Activated T-cell treated with anti-CD3 and anti-CD28 coated beads for 48 hours (primary cell): Measurements from ENCODE around the gene XIRP2.
"Not testable (repeated sequence)": the region's sequence is repeated elsewhere in the genome, so short reads cannot be mapped to it uniquely, and the experiment has no call there.

ENCODE experiments used
- DNase-seq: peaks from one replicate; pipeline ENCODE4 v3.0.0-alpha.2; 2020; ENCODE audit warnings: low read depth

The XIRP2 gene

GRCh38 chr2:166932032-166932431, 43.8 kb downstream of the XIRP2 start:
- DNase-seq = no peak

GRCh38 chr2:166934817-166935216, 46.5 kb downstream of the XIRP2 start:
- DNase-seq = no peak

DNA sequence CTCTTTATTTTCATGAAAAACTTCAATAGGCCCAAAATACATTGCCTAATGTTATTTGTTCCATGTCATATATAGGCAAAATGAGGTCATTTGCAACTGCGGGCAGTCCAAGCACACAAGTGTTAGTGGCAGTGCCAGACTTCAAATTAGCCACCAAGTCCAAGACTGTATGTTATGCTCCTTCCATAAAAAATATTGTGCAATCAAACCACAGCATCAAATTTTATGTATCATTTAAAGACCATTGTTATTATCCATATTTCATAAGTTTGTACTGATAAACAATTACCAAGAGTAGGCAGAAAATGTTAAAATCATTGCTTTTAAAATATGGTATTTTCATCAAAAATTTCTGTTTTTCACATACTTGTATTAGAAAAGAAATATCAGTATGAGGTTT, 54.1 kb downstream of the XIRP2 start:
- DNase-seq = no peak

DNA sequence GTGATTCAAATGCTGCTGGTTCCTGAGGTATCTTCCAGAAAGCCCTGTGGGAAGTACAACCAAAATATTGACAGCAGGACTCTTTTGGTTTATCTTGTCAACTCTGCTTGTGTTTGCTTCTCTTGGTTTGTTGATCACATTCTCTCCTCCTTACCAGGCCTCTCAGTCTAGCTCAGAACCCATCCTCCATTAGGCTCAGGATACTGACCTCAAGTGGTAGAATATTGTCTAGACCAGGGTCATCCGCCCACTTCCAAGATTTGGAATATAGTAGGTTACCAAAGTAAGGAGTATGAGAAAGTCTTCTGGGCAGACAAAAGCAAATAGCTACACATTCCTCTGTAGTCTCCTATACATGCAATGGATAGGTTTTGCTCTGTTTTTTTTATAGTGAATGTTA, 56.6 kb downstream of the XIRP2 start:
- no peak for DNase-seq

GRCh38 chr2:166957686-166958085, 69.4 kb downstream of the XIRP2 start:
- no peak for DNase-seq

- no peak for DNase-seq
Observed at GRCh38 chr2:166958986-166959481, 70.8 kb downstream of the XIRP2 start.

DNA sequence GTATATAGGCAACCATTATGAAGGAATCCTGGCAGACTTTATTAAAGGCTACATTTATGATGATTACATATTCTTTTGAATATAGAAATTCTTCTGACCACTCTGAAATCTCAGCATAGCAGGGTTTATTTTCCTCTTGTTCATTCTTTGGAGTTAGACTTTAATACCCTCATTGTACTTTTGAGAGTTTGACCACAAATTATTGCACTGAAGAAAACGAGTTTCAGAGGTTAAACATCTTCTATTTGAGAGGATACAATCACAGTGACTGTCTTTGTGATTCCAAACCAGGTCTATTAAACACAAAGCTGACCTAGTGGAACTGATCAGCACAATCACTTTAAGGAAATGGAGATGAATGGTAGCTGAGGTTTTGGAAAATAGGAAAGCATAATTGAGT, 71.3 kb downstream of the XIRP2 start:
- DNase-seq = no peak

DNA sequence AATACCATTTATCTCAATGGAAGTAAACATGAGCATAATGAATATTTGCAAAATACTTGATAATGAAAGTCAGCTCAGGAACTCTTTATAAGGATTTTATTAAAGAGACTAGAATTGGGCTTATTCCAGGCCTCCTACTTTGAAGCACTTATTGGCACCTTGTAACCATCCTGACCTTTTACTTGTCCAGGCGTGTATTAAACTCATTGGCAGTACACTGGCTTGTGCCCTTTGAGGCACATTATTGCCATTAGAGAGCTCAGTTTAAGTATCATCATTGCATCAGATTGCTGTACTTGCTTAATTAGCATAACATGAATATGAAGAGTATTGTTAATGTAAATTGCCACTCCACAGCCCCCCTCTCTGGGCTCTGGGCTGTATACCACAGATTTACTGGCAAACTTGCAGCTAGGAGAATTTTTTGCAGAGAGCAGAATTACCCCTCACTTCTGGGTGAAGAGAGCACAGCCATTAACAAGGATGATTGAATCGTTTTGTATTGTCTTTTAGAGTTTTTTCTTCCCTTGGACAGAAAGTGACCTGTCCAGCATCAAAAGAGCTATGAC, 72.5 kb downstream of the XIRP2 start:
- DNase-seq = no peak

- DNase-seq = no peak
Observed at GRCh38 chr2:166961933-166962332, 73.7 kb downstream of the XIRP2 start.

DNA sequence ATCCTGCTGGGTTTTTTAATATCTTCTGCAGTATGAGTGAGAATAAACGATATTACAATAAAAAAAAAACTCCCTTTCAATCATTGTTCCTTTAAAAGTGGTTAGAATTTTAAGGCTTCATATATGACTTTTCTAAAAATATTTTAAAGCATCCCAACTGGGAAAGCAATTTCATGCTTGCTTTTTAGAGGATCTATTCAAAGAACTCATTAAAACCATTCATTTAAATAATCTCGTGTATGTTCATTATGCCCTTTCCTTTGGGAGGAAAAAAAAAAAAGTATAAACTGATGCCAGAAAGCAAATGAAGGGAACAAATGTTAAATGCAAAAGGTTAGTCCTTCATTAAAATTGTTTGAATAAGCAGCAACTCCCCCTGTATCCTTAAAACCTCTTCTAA, 81.2 kb downstream of the XIRP2 start:
- no peak for DNase-seq

GRCh38 chr2:166972002-166972401, 83.7 kb downstream of the XIRP2 start:
- DNase-seq = no peak

GRCh38 chr2:166972418-166972817, 84.1 kb downstream of the XIRP2 start:
- DNase-seq = no peak

- DNase-seq = no peak
Observed at GRCh38 chr2:166984188-166984587, 95.9 kb downstream of the XIRP2 start.

DNA sequence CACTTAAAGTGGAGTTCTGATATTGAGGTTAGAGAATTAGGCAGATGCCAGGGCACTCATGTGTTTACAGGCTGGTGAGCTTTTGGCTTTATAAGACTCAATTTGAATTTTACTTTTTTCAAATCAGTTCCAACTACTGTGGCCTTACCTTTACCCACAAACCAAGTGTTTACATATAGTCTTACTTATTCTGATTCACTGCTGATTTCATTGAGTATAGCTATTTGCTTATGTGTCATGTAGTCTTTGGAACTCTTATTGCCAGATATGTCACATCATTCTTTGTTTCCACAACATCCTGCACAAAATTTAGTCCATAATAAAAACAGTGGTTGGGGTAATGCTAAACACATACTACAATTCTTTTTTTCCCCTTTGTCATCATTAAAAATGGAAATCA, 96.5 kb downstream of the XIRP2 start:
- DNase-seq = no peak

DNA sequence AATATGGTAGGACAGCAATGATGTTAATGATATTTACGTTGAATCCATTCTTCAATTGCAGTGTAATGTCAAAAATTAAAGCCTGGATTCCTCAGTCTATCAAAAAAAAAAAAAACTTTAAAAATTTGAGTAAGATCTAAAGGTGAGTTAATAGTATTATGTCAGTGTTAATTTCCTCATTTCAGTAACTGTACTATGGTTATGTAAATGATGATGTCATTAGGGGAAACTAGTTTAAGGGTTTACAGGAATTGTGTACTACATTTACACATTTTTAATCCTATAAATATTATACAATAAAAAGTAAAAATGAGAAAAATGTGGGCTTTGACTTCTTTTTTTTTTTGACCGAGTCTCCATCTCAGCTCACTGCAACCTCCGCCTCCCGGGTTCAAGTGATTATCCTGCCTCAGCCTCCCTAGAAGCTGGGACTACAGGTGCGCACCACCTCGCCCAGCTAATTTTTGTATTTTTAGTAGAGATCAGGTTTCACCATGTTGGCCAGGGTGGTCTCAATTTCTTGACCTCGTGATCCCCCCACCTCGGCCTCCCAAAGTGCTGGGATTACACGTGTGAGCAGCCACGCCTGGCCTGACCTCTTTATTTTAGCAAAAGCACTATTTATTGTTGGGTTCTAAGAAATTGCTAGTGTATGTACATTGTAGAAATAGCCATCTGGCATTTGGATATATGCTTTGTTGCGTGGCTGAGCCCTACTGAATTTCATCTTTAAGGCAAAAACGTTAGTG, 106.5 kb downstream of the XIRP2 start:
- DNase-seq = no peak

DNA sequence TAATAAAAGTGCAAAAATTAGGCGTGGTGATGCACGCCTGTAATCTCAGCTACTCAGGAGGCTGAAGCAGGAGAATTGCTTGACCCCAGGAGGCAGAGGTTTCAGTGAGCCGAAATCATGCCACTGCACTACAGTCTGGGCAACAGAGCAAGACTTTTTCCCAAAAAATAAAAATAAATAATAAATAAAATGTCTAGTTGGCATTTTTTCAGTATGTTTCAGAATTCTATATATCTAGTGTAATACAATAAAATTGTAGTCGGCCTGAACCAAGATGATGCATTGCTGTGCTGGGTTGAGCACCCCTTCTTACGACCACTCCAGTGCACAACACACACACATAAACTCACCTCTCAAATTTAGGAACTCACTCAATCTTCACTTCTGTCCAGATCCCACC, 108.2 kb downstream of the XIRP2 start:
- no peak for DNase-seq

DNA sequence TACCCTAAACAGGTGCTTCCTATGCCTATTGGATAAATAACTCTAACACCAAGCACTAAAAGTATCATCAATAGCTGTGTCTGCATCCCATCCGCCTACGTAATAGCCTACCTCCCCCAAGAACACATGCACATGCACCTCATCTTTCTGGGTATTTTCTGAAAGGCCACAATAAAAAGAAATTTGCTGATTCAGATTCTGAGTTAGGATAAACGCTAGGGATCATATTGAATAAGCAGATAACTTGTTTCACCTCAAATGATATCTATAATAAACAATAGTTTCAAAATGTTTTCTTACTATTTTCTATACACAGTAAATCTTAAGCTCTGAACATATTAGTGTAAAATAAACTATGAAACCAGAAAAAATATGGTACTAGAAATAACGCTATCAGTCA, 112.9 kb downstream of the XIRP2 start:
- DNase-seq = no peak

DNA sequence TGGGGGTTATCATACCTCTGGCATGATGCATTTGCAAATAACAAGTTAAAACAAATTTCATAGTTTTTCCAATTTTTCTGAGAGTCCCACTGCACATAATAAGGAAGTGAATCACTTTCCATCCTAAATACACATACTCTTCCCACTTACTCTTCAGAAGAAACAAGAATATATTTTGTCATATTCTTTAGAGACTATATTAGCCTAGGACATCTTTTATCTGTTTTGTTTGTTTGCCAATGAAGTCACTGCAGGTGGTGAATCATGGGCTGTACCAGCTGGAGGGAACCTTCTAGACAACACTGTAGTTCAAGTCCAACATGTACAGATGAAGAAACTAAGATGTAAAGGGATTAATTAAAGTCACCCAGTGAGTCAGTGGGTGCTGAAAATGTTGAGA, 116.8 kb downstream of the XIRP2 start:
- no peak for DNase-seq

DNA sequence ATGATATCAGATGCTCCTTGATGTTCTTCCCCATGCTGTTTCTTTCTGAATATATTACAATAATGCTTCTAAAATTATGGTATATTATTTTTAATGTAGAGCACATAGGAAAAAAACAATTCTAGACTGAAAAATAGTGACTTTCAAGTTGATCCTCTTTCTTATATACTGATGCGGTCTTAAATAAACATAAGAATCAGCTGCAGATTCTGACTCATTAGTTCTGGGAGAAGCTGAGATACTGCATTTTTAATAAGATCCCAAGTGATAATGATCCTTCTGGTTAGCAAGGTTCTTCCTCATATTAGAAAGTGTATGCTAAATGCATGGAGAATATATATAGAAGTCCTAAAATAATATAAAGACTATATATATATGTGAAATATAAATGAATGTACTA, 124.9 kb downstream of the XIRP2 start:
- no peak for DNase-seq

- no peak for DNase-seq
Observed at GRCh38 chr2:167015806-167016205, 127.5 kb downstream of the XIRP2 start.

DNA sequence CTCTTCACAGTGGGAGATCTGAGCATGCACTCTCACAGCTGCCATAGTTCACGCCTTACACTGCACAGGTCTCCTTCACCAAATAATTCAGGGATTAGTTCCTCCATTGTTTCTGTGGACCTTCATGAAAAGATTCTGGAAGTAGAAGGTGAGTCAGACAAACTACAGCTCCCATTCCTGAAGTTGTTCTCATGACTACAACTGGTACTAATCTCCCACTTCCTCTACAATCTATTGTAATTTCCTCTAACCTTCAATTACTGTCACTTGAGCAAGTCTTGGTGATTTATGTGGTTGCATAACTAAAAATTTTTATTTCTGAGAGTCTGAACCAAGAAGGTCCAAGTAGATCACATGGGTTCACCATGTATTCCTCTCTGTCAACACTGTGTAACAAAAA, 128.7 kb downstream of the XIRP2 start:
- no peak for DNase-seq

DNA sequence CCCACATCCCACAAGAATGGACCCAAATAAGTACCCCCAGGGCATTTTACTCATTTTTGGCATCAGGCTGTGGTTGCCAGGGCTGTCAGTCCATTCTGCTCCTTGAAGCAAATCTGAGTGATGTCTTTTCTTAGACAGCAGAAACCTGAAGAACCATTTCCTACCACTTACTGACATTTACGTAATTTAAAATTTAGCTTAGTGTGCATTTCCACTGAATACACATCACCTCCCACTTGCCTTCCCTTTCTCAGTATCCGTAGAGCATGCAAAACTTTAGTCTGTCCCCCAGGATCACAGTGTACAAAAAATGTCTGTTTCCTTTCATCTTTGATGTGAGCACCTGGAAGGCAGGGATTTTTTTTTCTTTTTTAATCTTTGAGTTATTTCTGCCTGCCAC, 130.3 kb downstream of the XIRP2 start:
- no peak for DNase-seq

DNA sequence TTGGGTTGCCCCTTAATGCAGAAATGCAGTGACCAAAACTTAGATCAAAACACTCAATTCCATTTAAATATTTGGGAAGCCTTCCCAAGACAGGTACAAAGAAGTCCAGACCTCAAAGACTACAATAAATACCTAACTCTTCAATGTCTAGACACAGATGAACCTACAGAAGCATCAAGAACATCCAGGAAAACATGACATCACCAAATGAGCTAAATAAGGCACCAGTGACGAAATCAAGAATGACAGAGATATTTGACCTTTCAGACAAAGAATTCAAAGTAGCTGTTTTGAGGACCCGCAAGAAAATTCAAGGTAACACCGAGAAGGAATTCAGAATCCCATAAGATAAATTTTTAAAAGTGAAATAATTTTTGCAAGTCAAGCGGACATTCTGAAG, 140.2 kb downstream of the XIRP2 start:
- no peak for DNase-seq

- not testable (repeated sequence) for DNase-seq
Observed at GRCh38 chr2:167034976-167035375, 146.7 kb downstream of the XIRP2 start.
